Stimulated activated CD4-positive, alpha-beta T cell treated with anti-CD3 and anti-CD28 coated beads, TNF-alpha, amount 100 ng/mL, for 24 hours (primary cell): Measurements from ENCODE around the gene TSPOAP1.

ENCODE experiments used
- DNase-seq, 3 experiments: peaks; one replicate each; pipeline ENCODE4 v3.0.0-alpha.2; 2020; ENCODE audit warnings: low read depth in 3 of 3

The TSPOAP1 gene

GRCh38 chr17:58330538-58330996, 2.0 kb upstream of the TSPOAP1 start:
- DNase-seq: peak in 1 of 3 experiments; percentile 58

DNA sequence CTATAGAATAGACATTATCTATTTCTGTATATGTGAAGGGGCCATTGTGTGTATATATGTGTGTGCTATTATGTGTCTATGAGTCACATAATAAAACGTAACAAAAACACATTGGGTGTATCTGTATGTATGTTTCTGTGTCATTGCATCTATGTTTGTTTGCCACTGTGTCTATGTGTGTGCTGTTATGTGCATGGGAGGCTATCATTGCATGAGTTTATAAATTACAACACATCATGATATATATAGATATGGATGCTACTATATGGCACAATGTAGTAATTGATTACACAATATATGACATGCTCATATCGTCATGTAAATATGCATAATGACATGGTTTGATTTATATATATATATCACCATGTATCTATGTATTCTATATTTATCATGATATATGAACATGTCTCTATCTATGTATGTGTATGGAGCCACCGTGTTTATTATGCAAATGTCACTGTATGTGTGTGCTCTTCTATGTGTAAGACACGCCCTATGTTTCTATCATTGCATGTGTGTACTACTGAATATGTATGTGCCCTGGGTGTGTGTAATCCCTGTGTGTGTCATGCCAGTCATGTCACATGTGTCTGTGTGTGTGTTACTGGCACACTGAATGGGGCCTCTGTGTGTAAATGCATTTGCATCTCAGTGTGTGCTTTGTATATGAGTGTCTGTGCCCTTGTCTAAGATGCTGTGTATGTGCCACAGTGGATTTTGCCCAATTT, 1.4 kb upstream of the TSPOAP1 start:
- peak in 1 of 3 experiments; percentile 50 for DNase-seq

- DNase-seq: peak; percentile 78 to 90 (median 81)
Observed at GRCh38 chr17:58329035-58329809, 627 bp upstream of the TSPOAP1 start.

DNA sequence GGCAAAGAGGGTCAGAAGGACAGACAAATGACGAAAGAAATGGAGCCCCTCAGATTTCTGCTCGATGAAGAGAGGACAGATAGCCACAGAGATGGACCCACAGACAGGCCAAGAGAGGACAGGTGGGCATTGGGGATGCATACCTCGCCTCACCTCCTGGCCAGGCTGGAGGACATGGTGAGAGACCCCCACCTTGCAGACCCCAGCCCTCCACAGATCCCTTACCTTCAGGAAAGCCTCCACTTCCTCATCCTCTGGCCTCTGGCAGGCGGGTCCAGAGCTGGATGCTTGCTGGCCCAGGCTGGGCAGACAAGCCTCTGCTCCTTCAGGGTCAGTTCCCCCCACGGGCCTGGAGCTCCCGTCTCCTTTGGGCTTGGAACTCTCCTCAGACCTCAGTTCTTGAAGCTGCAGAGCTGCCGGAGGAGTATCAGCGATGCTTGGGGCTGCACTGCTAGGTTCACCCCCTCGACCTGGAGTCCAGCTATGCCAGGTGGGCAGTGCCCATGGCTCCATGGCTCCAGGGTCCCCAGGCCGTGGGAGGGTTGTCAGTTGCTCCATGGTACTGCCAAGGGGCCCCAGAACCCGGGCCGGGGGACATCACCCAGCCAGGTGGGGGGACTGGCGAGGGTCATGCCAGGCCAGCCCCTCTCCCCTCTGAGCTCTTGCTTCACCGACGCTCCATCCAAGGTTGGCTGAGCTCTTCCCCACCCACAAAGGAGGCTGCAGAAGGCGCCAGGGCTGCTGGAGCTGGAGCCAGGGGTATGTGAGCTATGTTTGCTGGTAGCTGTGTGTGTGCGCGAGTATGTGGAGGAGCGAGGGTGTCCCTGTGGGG, 1.0 kb downstream of the TSPOAP1 start:
- DNase-seq: peak in 1 of 3 experiments; percentile 65

GRCh38 chr17:58326609-58327362, 1.8 kb downstream of the TSPOAP1 start:
- no peak for DNase-seq

GRCh38 chr17:58325976-58326468, 2.6 kb downstream of the TSPOAP1 start:
- no peak for DNase-seq

DNA sequence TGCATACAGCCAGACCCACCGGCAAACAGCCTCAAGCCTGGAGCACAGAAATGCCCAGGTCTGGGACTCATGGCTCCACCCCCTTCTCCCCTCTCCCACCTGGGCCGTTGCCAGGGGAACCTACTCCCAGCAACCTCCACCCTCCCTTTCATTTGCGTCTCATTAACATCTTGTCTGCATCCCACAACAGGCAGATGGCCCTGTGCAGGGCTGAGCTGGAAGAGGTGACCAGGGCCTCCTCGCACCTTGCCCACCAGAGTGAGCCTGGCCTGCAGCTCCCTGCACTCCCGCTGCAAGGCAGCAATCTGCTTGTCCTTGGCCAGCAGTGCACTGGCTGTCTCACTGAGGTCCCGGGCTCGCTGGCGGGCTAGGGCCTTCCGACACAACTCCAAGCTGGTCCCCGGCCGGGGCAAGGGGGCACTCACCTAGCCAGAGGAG, 3.3 kb downstream of the TSPOAP1 start:
- no peak for DNase-seq

DNA sequence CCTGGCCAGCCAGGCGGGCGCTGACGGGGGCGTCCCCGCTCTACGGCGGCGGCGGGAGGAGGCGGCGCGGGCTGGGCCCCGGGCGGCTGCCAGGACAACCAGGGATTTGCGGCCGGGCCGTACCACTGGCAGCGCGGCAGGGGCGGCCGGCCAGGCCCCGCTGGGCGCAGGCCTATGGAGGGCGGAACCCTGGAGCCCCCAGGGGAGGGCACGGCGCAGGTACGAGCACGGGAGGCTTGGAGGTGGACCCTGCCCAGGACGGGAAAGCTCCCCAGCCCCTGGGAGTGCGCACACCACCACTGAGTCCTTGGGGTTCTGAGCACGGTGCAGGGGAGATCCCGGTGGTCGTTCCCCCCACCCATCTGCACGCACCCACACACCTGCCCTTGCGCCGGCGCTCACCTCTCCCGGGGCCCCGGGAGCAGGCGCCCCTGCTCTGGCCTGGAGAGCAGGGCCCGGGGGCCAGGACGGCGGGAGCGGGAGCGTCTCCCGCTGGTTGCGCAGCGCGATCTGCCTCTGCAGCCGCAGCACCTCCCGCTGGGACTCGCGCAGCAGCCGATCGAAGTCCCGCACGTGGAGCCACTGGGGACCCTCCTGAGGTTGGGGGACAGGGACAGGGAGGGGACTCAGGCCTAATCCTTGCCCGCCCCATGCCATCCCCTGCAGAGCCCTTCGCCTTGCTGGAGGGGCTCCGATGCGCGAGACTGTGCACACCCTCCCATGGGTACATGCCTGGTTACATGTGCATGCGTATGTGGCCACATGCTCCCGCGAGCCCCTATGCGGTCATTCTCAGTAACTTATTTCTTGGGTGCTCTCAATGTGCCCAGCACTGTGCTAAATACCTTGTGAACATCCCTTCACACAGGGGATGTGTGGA, 3.9 kb downstream of the TSPOAP1 start:
- DNase-seq: no peak

GRCh38 chr17:58324056-58324408, 4.6 kb downstream of the TSPOAP1 start:
- DNase-seq: no peak

GRCh38 chr17:58323366-58324055, 5.1 kb downstream of the TSPOAP1 start:
- DNase-seq: no peak

DNA sequence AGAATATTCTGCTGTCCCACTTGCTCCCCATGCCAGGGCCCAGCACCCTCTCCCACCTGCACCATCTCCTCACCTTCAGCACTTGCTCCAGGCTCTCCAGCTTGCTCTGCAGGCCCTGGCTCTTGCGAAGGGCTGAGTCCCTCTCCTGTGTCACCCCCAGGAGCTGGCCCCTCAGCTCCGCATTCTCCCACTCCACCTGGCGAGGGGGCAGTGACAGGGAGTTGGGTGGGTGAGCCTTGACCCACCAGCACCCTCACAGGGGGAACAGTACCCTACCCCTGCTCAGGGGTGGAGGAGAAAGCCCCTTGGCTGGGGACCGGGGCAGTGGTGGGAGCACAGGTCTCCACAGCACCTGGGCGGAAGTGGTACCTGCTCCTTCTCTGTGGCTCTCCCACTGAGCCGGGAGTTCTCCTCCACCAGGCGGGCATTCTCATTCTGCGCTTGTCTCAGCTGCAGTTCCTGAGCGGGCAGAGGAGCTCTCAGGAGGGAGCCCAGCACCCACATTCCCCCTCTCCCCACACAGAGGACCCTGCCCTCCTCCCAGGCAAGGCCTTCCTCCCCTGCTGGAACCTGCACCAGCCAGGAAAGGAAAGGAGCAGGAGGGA, 5.9 kb downstream of the TSPOAP1 start:
- no peak for DNase-seq

DNA sequence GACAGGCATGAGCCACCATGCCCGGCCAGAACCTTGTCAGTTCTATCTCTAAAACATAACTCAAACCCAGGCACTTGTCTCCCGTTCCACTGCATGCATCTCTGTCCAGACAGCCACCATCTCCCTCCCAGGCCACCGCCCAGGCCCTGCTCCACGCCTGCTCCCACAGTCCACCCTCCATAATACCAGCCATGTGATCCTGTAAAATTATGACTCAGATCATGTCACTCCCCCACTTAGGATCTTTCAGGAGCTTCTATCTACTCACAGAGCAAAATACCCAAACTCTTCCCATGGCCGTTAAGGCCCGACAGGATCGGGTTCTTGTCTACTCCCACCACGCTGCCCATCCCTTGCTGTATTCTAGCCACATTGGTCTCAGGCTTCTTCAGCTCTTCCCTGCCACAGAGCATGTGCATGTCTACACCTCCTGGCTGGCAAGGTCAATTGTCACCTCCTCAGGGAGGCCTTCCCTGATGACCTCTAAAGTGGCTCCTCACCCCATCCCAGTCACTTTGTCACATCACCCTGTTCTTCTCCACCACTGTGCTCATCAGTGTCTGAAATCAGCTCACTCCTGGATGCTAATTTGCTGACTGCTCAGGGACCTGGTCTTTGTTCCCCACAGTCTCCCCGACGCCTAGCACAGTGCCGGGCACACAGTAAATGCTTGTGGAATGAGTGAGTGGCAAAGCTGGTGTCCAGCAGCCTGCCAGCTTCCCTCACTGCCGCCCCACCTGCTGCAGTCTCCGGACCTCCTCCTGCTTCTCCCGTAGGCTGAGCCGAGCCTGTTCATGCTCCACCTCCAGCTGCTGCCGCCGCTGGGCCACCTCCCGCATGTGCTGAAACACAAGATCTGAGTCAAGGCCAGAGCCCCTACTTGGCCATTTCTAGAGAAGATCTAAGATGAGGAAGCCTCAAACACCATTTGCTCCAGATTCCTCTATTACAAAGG, 6.7 kb downstream of the TSPOAP1 start:
- no peak for DNase-seq

- no peak for DNase-seq
Observed at GRCh38 chr17:58320570-58321323, 7.8 kb downstream of the TSPOAP1 start.

DNA sequence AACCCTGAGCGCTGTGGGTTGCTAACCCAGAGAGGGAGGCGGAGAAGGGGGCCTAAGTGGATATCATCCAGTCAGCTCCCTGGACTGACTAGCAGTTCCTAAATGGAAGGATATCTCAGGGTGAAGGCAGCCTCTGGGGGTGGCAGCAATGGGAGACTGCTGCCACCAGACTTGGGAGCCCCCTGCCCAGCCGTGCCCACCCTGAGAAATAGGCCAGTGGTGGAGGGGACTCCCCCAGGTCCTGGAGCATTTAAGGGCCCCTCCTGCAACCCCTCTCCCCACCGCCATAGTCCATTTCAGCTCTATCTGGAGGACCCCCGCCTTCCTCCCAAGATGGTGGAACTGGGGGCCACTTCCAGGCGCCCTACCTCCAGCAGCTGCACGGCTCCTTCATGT, 8.4 kb downstream of the TSPOAP1 start:
- no peak for DNase-seq

DNA sequence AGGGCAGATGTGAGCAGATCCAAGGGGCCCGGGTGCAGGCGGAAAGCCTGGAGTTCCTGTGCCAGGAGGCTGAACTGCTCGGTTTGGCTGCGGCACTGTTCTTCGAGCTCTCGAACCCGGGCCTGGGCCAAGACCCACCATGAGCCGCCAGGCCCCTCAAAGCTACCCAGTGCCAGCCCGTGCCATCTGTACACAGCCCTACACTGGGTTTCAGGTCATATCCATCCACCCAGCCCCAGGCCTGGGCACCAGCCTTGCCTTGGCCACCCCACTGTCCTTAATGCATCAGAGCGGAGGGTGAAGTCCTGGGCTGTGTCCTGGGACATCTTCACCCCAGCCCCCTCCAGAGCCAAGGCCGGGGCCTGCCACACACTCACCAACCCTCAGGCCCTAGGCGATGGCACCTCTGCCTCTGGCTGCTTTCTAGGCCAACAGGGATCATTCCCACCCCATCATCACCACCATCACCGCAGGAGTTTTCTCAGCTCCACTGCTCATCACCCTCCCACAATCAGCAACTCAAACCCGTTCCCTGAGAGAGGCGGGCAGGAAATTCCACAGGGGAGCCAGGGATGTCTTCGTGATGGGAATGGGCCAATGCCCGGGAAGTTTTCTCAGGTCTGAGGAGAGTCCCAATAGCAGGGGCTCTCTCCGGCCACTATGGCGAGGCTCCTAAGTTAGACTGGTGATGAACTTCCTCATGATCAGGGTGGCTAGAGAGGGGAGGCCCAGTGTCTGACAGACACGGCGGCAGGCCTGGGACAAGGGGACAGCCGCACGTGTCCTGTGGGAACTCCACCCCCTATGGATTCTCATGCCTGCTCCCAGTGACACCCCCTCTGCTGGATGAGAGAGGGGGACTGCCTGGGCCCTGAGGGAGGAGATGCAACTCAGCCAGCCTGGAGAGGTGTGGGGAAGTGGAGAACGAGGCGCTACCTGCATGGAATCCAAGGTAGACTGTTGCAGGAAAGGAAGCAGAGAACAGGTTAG, 9.1 kb downstream of the TSPOAP1 start:
- DNase-seq: no peak

- no peak for DNase-seq
Observed at GRCh38 chr17:58318627-58319172, 9.9 kb downstream of the TSPOAP1 start.
